ENCODE data around the gene IL19. TPM values are rescaled to one million over a fixed set of nuclear protein-coding genes. Genes with fewer than 3 reads are reported as not detected.

Gene IL19
- total RNA-seq, 1 experiment from 2014 or later = not detected

- no peak overlapping the region for H3K27ac ChIP-seq (ENCODE audit: insufficient read length, low read depth, low read length)
- H2BK12ac ChIP-seq (ENCODE audit: insufficient read length, low read depth, low read length) = no peak overlapping the region
- H3K4me1 ChIP-seq (ENCODE audit: insufficient read depth, low read length) = no peaks in the 10 kb centered on the region; the same call in 1 of the 2 replicates
- H3K9me3 ChIP-seq (ENCODE audit: control insufficient read depth, low read depth, low read length) = no peaks in the 10 kb centered on the region
- H3K27me3 Mint-ChIP-seq (ENCODE audit: low read depth) = peaks cover 5% of the 10 kb centered on the region
- H3K4me3 Mint-ChIP-seq = no peak overlapping the region
- H4K91ac ChIP-seq (ENCODE audit: insufficient read length, low read depth, low read length) = no peak overlapping the region
- no peak overlapping the region for H3K4me2 ChIP-seq (ENCODE audit: insufficient read depth, insufficient read length, low read length)
- no peaks in the 10 kb centered on the region for H3K23me2 ChIP-seq (ENCODE audit: insufficient read length, low read depth, low read length, poor library complexity, severe bottlenecking)
- H3K9me3 Mint-ChIP-seq = no peaks in the 10 kb centered on the region
- H3K56ac ChIP-seq (ENCODE audit: insufficient read length, low read depth, low read length) = no peak overlapping the region
- no peak overlapping the region for H4K5ac ChIP-seq (ENCODE audit: insufficient read length, low read depth, low read length)
- no peaks in the 10 kb centered on the region for H3K36me3 Mint-ChIP-seq (ENCODE audit: insufficient read depth in 1 of 3, low read depth in 3 of 3)
- H3K27ac Mint-ChIP-seq = no peak overlapping the region
- H3K23ac ChIP-seq (ENCODE audit: insufficient read length, low read depth, low read length) = no peak overlapping the region
- no peak overlapping the region for H4K8ac ChIP-seq (replicated peaks; ENCODE audit: insufficient read length, low read depth, low read length)
- no peaks in the 10 kb centered on the region for H4K20me1 ChIP-seq (ENCODE audit: control insufficient read depth, insufficient read depth, insufficient read length)
- H3K79me2 ChIP-seq (ENCODE audit: insufficient read depth, low read length) = no peaks in the 10 kb centered on the region
- no peak overlapping the region for H2AFZ ChIP-seq (ENCODE audit: low read length)
- peaks cover 2 to 6% of the 10 kb centered on the region in 2 experiments; a peak in 2 of 4 replicates for H3K4me1 Mint-ChIP-seq
- H2BK20ac ChIP-seq (ENCODE audit: low read depth, low read length, poor library complexity, severe bottlenecking) = no peak overlapping the region
- H3K4ac ChIP-seq (ENCODE audit: low read depth, low read length) = no peak overlapping the region
- H3K14ac ChIP-seq (ENCODE audit: insufficient read depth, low read length) = no peak overlapping the region
- no peak overlapping the region for H2BK15ac ChIP-seq (ENCODE audit: low read depth, low read length)
- H3K79me1 ChIP-seq (ENCODE audit: insufficient read depth, low read depth, low read length, poor library complexity, severe bottlenecking) = no peaks in the 10 kb centered on the region
- H3K27me3 ChIP-seq (ENCODE audit: insufficient read depth, low read length) = no peaks in the 10 kb centered on the region
- WGBS (ENCODE audit: extremely low coverage, insufficient read length, low lambda C conversion rate) = no CpG with 5 or more reads among the region's 4 CpGs
- no peak for DNase-seq
- TF ChIP-seq CTCF (conservative IDR thresholded peaks at IDR 0.05) = no peak
- no peak overlapping the region for H2BK120ac ChIP-seq (ENCODE audit: low read depth, low read length, poor library complexity, severe bottlenecking)
- no peak overlapping the region for H3K18ac ChIP-seq (ENCODE audit: insufficient read length, low read depth, low read length)
- H3T11ph ChIP-seq (ENCODE audit: low read length) = no peak overlapping the region
- no peak overlapping the region for H3K9ac ChIP-seq (ENCODE audit: extremely low read depth, insufficient read length, low read length)
- no peak overlapping the region for H2BK5ac ChIP-seq (ENCODE audit: insufficient read length, low read length)
- H2AK5ac ChIP-seq (ENCODE audit: insufficient read length, low read length) = no peak overlapping the region
Measured at GRCh38 chr1:206744683-206745082, 25.9 kb upstream of the IL19 start.

Data from H9 (cell line).